Left ventricle myocardium inferior (tissue), 1 donor: ENCODE results near the gene HHIP. TPM values are rescaled to one million over a fixed set of nuclear protein-coding genes. Genes with fewer than 3 reads are reported as not detected.
A peak's percentile ranks its signal among the peaks of the same experiment; 100 is the strongest.

Experiments
- DNase-seq: peaks from one replicate; pipeline ENCODE4 v3.0.0-alpha.2; 2020
- H3K27ac ChIP-seq: fragments of 200-600 bp; replicated peaks from 2 replicates; pipeline ENCODE4 v1.8.0; 2021
- H3K27me3 ChIP-seq: fragments of 200-600 bp; 2 replicates; pipeline ENCODE4 v1.8.0; 2021; ENCODE audit warnings: low read depth
- H3K36me3 ChIP-seq: fragments of 200-600 bp; 2 replicates; pipeline ENCODE4 v1.8.0; 2021
- H3K4me1 ChIP-seq: fragments of 200-600 bp; 2 replicates; pipeline ENCODE4 v1.8.0; 2021
- H3K4me3 ChIP-seq: fragments of 200-600 bp; 2 replicates; pipeline ENCODE4 v1.8.0; 2021; ENCODE audit warnings: mild to moderate bottlenecking, moderate library complexity
- H3K9me3 ChIP-seq: fragments of 200-600 bp; replicated peaks from 2 replicates; pipeline ENCODE4 v1.8.0; 2021
- CTCF ChIP-seq: fragments of 200-600 bp; IDR thresholded peaks from 2 replicates; pipeline ENCODE4 v1.8.0; 2021; ENCODE audit warnings: antibody characterized with exemption, mild to moderate bottlenecking, borderline replicate concordance
- intact Hi-C: fragments of 100-400 bp; cut with micrococcal nuclease; formaldehyde crosslinking; loops from one replicate; pipeline ENCODE4 v1.11.0; 2022
- total RNA-seq: library from RNA; stranded (reverse); fragmentation: NEBNext Ultra II Directional; extraction: Animal tissue kit (Norgen Biotek cat#: 25700); gene quantifications from one replicate; pipeline ENCODE4 v1.2.1, GENCODE V29; 2021
- donor health status: DM: no; HTN: yes; CAD: no; lungs with severe emphysema.

HHIP gene
- total RNA-seq, 1 donor from 2014 or later, result not detected

GRCh38 chr4:144645102-144645630, 790 bp upstream of the HHIP start:
- intact Hi-C loops, result no loop called here
- no peak for TF ChIP-seq CTCF
- Histone ChIP-seq H3K27me3 (peaks cover 60% of the 10 kb centered on the region), H3K4me3 (peak overlapping the region; percentile 65), H3K36me3 (no peaks in the 10 kb centered on the region), H3K27ac (no peak overlapping the region), H3K9me3 (no peaks in the 10 kb centered on the region), H3K4me1 (peaks cover 26% of the 10 kb centered on the region)
- no peak for DNase-seq

GRCh38 chr4:144646523-144647094, 653 bp downstream of the HHIP start:
- no peak for TF ChIP-seq CTCF
- DNase-seq, result no peak
- Histone ChIP-seq H3K27me3 (peaks cover 68% of the 10 kb centered on the region), H3K36me3 (no peaks in the 10 kb centered on the region), H3K4me3 (peak overlapping the region; percentile 65), H3K27ac (no peak overlapping the region), H3K9me3 (no peaks in the 10 kb centered on the region), H3K4me1 (peaks cover 26% of the 10 kb centered on the region)
- intact Hi-C loops, result no loop called here

GRCh38 chr4:144647095-144647561, 1.2 kb downstream of the HHIP start:
- no peak for DNase-seq
- Histone ChIP-seq H3K27me3 (peaks cover 68% of the 10 kb centered on the region), H3K36me3 (no peaks in the 10 kb centered on the region), H3K27ac (no peak overlapping the region), H3K9me3 (no peaks in the 10 kb centered on the region), H3K4me3 (peak overlapping the region; percentile 65), H3K4me1 (peaks cover 26% of the 10 kb centered on the region)
- intact Hi-C loops, result no loop called here
- TF ChIP-seq CTCF, result no peak

- Histone ChIP-seq H3K4me1 (peaks cover 26% of the 10 kb centered on the region), H3K9me3 (no peaks in the 10 kb centered on the region), H3K4me3 (no peak overlapping the region), H3K36me3 (no peaks in the 10 kb centered on the region), H3K27me3 (peaks cover 68% of the 10 kb centered on the region), H3K27ac (no peak overlapping the region)
- intact Hi-C loops, result no loop called here
- TF ChIP-seq CTCF, result no peak
- DNase-seq, result no peak
These were observed 1.6 kb downstream of the HHIP start for GRCh38 chr4:144647590-144647989.

- Histone ChIP-seq H3K9me3 (no peaks in the 10 kb centered on the region), H3K4me1 (peaks cover 26% of the 10 kb centered on the region), H3K27me3 (peaks cover 68% of the 10 kb centered on the region), H3K27ac (no peak overlapping the region), H3K36me3 (no peaks in the 10 kb centered on the region), H3K4me3 (no peak overlapping the region)
- no peak for TF ChIP-seq CTCF
- intact Hi-C loops, result no loop called here
- no peak for DNase-seq
These were observed 2.1 kb downstream of the HHIP start for GRCh38 chr4:144648042-144648441.
